GM21786 (cell line): ENCODE measurements around the gene SIDT1.
A peak's percentile ranks its signal among the peaks of the same experiment; 100 is the strongest.

ENCODE experiments used
- ATAC-seq: cut with Tn5 transposase; IDR thresholded peaks from one replicate; pipeline ENCODE4 v1.9.1; 2021; ENCODE audit not compliant: unreplicated experiment

The SIDT1 gene

GRCh38 chr3:113590983-113591382, 58.6 kb downstream of the SIDT1 start:
- ATAC-seq = no peak

- ATAC-seq = no peak
Measured at GRCh38 chr3:113594066-113594465, 61.7 kb downstream of the SIDT1 start.

DNA sequence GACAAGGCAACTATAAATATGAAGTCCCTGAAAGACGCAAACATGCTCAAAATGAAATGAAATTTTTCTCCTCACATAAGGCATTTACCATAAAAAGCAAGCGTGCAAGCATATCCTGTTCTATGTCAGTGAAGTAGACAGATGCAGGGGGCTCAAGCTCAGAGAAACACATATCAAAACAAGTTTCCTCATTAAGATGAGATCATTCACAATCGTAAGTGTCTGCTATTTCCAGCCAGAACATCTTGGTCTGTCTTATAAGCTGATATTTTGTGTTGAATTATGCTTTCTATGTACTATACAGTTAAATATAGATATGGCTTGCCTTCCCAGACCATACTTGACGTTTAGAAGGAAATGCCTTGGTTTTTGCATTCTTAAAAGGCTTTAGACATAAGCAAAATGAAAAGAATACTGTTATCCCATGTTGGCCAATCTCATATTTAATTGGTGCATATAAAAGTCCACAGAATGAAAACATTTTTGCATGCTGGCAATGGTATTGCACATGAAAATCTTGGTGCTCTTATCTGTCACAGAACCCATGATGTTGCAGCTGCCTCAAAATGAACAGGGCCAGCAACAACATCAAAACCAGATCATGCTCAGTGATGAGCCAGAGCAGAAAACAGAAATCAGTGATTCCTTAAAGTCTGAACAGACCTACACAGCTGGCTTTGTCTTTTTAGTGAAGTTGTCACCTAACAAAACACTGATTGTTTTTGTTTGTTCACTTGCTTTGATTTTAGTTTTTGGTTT, 65.4 kb downstream of the SIDT1 start:
- no peak for ATAC-seq

DNA sequence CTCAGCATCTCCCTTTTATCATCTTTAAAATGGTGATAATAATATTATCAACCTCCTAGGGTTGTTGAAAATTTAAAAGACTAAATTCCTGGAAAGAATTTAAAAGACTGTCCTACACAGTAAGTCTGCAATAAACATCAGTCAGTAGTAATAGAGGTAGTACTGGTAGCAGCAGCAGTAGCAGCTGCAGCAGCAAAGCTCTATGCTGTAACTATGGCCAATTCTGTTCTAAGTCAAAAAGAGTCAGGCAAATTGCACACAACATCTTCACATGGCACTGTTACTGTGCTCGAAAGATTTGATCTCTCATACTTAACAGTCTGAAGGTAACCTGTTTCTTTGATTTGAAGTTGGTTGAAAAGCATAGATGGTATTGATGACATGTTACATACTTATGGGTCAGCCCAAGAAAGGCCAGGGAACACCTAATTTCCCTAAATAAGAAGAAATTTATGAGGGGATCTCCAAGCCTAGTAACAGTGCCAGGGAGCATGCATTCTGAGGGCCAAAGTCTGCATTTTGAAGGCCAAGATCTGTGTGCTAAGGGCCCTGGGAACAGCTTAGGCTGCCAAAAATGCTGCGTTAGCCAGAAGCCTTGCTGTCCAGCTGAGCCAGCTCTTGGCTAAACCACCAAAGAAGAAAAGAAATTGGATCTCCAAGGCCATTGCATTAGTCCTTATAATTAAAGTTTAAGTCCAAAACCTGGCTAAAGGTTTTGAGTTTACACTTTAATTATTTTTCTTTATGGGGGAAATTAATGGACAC, 68.2 kb downstream of the SIDT1 start:
- ATAC-seq = no peak

DNA sequence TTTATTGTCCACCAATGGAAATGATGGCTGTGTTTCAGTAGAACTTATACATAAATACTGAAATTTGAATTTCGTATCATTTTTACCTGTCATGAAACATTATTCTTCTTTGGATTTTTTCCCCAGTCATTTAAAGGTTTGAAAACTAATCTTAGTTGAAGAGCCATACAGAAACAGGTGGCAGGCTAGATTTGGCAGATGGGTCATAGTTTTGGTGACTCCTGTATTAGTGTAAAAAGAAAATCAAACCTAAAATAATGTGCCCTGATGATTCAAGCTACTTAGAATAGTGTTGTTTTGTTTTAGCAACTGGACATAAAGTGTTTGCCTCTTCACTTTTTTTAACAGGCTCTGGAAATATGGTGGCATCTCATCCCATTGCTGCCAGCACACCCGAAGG, 68.9 kb downstream of the SIDT1 start:
- ATAC-seq = no peak

- ATAC-seq = no peak
Measured at GRCh38 chr3:113602256-113602655, 69.9 kb downstream of the SIDT1 start.

DNA sequence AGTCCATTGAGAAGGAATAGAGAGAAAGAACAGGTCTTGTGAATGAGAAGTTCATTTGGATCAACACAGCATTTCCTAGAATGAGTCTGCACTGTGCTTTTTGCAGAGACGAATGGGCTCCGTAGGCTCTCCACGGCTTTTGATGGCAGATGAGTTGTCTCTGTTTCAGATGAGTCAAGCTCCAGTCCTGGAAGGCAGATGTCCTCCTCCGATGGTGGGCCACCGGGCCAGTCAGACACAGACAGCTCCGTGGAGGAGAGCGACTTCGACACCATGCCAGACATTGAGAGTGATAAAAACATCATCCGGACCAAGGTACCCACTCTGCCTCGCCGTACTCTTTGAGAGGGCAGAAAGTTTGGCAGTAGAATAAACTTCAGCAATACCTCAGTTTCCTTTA, 70.5 kb downstream of the SIDT1 start:
- no peak for ATAC-seq

DNA sequence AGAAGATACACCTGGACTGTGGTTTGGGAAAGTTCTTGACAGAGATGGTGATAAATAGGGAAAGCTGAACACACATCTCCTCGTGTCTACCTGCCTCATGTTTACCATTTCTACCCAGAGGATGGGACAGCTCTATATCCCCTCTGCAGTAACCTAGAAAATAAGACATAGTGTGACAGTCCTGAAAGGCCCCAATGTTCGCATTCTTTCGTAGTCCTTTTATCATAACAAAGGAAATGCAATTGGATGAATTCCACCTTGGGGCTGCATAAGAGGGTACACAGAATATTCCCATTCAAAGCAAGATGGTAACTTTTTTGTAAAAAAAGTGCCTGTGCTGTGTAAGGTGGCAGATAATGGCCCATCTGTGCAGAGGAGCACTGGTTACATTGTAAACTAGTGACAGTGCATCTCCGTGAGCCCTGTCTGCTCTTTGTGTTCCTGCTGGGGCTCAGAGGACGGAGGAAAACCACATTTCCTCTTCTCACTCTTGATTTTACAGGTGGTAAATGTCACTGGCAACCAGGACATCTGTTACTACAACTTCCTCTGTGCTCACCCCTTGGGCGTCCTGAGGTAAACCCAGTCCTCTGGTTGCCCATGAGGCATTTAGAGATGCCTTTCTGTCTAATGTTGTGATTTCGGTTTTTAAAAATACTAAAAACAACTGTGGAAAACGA, 74.3 kb downstream of the SIDT1 start:
- peak; percentile 99 for ATAC-seq

- no peak for ATAC-seq
Measured at GRCh38 chr3:113607219-113607596, 74.9 kb downstream of the SIDT1 start.

DNA sequence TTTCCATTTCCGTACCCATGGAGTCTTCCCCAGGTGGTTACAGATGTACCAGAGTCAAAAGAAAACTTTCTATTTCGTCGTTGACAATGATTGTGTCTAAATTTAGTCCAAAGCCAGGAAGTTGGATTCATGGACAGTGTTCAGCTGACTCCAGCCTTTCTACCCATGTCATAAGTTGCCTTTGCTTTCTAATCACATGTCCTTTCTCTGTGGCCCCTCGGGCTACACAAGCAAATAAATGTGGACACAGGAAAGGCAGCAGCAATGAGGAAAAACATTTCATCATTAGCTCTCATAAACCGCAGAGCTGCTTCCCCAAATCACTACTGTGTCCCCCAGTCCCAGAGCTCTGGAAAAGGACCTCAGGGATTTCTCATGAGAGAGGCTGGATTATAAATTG, 82.0 kb downstream of the SIDT1 start:
- ATAC-seq = no peak

DNA sequence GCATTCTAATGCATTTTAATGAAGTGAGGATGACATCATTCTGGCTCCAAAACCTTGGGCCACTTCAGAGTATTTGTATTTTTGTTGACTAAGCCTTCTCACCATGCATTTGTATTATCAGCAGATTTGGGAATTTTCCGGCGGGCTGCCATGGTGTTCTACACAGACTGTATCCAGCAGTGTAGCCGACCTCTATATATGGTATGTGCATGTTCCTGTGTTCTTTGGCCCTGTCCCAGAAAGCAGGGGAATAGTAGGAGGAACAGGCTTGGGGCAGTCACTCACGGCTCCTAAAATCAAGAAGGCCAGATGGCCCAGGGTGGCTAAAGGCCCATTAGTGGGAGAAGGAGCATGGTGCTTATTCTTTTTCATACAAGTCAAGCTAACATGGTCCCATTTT, 83.6 kb downstream of the SIDT1 start:
- no peak for ATAC-seq

GRCh38 chr3:113617726-113618125, 85.4 kb downstream of the SIDT1 start:
- ATAC-seq = no peak

- no peak for ATAC-seq
Measured at GRCh38 chr3:113620091-113620490, 87.7 kb downstream of the SIDT1 start.

DNA sequence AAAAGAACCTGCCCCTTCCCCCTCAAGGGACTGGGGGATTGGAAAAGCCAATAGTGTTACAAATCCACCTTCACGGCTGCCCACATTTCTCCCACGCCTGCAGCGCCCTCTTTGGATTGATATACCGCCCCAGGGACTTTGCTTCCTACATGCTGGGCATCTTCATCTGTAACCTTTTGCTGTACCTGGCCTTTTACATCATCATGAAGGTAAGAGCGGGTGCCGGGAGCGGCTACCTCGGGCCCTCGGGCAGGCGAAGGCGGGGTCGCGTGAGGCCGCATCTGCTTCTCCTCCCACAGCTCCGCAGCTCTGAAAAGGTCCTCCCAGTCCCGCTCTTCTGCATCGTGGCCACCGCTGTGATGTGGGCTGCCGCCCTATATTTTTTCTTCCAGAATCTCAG, 91.0 kb downstream of the SIDT1 start:
- no peak for ATAC-seq

- ATAC-seq = no peak
Measured at GRCh38 chr3:113623811-113624210, 91.5 kb downstream of the SIDT1 start.

GRCh38 chr3:113625834-113626233, 93.5 kb downstream of the SIDT1 start:
- ATAC-seq = no peak

- peak; percentile 55 for ATAC-seq
Measured at GRCh38 chr3:113626503-113627371, 94.4 kb downstream of the SIDT1 start.

GRCh38 chr3:113628316-113628715, 96.0 kb downstream of the SIDT1 start:
- ATAC-seq = no peak

DNA sequence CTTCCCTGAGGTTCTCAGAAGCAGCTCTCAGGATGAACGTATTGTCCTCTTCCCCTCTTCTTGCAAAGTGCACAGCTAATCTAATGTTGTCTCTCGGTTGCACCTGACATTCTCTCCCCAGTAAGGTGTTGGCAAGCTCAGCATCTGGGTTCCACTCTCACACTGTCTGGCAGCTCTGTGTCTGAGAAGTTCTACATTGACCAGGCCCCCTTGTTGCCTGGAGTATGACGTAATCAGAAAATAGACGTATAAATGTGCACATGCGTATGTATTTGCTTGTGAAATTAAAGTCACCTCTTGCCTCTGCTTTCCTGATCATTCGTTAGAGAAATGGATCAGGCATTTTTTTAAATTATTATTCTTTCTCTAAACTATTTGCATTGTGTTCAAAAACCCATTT, 96.4 kb downstream of the SIDT1 start:
- no peak for ATAC-seq

- ATAC-seq = no peak
Measured at GRCh38 chr3:113629584-113630421, 97.4 kb downstream of the SIDT1 start.
